ENCODE data around the gene CAB39.

DNA sequence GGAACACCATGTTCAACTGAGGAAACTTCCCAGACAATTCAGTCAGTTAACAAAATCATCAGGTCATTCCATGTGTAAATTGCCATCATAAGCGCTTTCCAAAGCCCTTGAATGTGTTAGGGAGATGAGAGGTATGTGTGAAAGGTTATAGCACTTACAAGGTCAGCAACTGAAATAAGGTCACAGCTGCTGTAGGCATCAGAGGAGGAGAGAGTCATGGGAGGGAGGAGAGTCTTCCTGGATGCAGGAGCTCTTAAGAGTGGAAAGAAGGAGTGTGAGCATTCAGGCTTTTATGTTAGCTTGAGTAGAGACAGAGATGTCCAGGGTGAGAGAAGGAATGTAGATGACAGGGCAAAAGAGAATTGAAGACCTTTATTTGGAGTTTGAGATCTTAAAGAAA lies 67.0 kb downstream of the CAB39 start:
- TF ChIP-seq, protein P1, sequence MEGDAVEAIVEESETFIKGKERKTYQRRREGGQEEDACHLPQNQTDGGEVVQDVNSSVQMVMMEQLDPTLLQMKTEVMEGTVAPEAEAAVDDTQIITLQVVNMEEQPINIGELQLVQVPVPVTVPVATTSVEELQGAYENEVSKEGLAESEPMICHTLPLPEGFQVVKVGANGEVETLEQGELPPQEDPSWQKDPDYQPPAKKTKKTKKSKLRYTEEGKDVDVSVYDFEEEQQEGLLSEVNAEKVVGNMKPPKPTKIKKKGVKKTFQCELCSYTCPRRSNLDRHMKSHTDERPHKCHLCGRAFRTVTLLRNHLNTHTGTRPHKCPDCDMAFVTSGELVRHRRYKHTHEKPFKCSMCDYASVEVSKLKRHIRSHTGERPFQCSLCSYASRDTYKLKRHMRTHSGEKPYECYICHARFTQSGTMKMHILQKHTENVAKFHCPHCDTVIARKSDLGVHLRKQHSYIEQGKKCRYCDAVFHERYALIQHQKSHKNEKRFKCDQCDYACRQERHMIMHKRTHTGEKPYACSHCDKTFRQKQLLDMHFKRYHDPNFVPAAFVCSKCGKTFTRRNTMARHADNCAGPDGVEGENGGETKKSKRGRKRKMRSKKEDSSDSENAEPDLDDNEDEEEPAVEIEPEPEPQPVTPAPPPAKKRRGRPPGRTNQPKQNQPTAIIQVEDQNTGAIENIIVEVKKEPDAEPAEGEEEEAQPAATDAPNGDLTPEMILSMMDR (IDR thresholded peaks at IDR 0.05): no peak
- TF ChIP-seq POLR2A (IDR thresholded peaks at IDR 0.05): no peak
